NK-92 treated with Interleukin-12 subunit alpha and Interleukin-12 subunit beta, amount 100 ng/mL, for 24 hours (cell line): Measurements from ENCODE around the gene LGALS12.
A peak's percentile ranks its signal among the peaks of the same experiment; 100 is the strongest.
"Not testable (repeated sequence)": the region's sequence is repeated elsewhere in the genome, so short reads cannot be mapped to it uniquely, and the experiment has no call there.

Experiments used
- DNase-seq: peaks from one replicate; lab custom pipeline; 2025; lab: John Stamatoyannopoulos, UW

Gene LGALS12

GRCh38 chr11:63532799-63533475 is 27.1 kb downstream of the LGALS12 start:
- no peak for DNase-seq

DNA sequence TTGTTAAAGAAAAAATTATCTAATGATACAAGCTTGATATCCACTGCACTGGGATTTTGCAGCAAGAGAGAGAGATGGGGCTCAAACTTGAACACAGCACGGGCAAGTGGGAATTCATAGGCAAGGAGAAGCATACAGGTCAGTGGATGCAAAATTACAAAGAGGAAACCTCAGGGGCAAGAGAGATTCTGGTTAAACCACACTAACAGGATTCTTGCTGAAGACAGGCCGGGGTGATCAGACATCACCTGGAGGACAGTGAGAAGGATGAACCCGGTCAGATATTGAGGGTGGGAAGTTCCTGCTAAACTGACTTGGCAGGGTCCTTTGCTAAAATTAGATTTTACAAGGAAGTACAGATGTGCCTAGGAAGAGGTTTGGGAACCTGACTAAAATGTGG is 28.2 kb downstream of the LGALS12 start:
- no peak for DNase-seq

DNA sequence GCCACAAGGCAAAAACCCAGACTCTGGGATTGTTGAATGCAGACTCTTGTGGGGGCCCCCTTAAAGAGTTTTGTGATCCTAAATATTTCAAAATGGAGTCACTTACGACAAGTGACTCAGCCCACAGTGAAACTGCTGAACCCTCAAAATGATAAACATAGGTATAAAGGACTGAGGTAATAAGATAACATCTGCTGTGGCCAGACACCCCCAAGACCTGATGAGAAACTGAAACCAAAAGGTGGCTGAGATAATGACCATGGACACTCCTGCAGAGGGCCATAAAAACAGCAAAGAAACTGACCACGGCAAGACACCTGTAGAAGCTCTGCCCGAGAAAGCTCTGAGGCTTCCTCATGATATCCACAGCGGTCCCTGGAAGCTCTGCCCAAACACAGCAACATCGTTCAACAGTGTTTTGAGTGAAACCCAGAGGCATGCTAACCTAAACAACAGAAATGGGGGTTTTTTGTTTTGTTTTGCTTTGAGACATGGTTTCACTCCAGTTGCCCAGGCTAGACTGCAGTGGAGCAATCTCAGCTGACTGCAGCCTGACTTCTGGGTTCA is 29.1 kb downstream of the LGALS12 start:
- DNase-seq, result peak; percentile 27

GRCh38 chr11:63535734-63536133 is 29.9 kb downstream of the LGALS12 start:
- DNase-seq, result peak; percentile 62

DNA sequence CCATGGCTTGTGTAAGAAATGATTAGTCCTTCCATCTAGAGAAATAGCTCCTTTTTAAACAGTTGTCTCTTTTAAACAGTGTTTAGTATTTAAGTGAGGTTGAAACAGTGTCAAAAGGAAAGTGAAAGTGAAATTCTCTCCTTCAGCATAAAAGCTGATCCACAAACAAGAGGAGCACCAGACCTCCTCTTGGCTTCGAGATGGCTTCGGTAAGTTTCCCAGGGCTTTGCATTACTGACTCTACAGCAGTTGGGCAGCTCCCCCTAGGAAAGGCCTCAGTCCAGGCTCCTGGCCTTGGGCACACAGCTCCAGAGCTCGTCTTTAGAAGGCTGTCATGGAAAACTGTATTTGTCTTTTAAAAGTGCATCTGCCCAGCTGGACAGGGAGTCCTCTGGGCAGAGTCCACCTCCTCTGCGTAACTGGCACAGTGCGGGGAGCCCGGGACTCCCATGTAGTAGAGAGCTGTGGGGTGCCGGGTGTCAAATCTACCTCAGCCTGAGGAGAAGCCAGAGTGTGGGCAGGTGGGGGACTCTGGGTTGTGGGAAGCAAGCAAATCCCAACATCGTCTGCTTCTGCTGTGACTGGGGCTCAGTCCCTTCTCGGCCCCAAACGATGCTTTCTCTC is 30.9 kb downstream of the LGALS12 start, which contains the start of gene PLAAT4:
Gene PLAAT4, plus strand, starts transcription at position 140 of the 624 bp plus-strand sequence. Its CDS starts 61 bp downstream, at position 201.
- no peak for DNase-seq

GRCh38 chr11:63537293-63538101 is 31.6 kb downstream of the LGALS12 start:
- no peak for DNase-seq

DNA sequence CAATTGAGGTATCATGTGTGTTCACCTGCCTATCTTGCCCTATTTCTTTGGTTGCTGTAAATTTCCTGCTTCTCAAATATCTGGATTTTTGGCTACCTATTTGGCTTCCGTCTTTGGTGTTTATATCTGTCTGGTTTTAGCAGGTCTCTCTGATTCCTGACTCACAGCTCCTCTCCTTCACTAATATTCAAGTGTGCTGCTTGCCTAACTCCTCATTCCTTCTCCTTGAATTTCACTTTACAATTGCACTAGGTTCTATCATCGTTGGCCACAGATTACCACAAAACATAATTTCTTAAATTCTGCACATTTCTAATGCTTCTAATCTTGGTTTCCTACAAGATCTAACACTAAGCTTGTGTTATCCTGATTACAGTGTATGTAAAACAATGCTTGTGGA is 36.6 kb downstream of the LGALS12 start:
- DNase-seq, result not testable (repeated sequence)

GRCh38 chr11:63543711-63544110 is 37.8 kb downstream of the LGALS12 start:
- no peak for DNase-seq

DNA sequence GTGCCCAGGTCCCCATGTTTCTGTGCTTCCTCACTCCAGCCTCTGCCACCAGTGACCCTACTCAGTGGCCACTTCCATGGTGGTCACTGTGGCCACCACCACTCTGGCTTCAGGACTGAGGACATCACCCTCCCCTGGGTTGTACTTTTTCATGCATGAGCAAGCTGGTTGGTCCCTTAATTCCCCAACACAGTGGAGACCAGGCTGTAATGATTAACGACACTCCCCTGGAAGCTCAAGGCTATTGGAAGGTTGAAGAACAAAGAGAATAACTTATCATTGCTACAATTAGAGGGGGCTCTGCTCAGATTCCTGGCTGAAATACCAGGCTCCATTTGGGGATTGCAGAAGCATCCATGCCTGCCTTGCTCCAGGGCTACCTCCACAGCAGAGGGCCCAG is 41.2 kb downstream of the LGALS12 start:
- DNase-seq, result no peak

DNA sequence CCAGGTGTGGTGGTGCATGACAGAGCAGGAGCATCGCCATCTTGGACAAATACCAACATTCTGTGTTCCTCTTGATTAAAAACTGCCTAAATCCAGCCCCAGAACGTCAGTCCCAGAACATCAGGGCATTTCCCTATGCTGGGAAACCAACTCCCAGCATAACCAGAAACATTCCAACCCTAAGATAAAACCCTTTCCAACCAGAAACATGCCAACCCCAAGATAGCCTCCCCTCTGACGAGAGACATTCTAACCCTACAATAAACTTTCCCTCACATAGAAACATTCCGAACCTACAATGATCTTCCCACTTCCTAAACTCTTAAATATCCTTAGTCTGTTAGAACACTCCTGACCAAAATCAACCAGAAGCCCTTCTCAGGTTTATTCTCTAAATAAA is 42.3 kb downstream of the LGALS12 start:
- DNase-seq, result no peak

- DNase-seq, result no peak
These were observed 43.5 kb downstream of the LGALS12 start for GRCh38 chr11:63549411-63549810.

GRCh38 chr11:63550156-63550700 is 44.3 kb downstream of the LGALS12 start:
- DNase-seq, result not testable (repeated sequence)

- DNase-seq, result no peak
These were observed 45.4 kb downstream of the LGALS12 start for GRCh38 chr11:63551091-63551888.

DNA sequence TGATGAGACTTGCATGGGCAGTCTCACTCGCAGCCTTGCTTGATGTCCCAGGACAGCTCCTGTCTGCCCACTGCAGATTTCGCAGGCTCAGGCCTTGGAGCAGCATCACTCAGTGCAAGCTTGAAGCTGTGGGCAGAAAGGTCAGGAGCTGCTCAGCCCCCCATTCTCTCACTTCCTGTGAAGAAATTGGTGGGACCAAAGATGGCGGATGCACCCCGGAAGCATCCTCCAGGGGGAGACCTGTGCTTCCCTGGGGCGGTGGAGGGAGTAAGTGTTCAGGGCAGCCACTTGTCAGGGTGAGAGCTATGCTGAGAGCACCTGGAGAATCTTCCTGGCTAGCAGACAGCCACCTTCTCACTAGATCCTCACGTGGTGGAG is 46.0 kb downstream of the LGALS12 start:
- DNase-seq, result no peak

DNA sequence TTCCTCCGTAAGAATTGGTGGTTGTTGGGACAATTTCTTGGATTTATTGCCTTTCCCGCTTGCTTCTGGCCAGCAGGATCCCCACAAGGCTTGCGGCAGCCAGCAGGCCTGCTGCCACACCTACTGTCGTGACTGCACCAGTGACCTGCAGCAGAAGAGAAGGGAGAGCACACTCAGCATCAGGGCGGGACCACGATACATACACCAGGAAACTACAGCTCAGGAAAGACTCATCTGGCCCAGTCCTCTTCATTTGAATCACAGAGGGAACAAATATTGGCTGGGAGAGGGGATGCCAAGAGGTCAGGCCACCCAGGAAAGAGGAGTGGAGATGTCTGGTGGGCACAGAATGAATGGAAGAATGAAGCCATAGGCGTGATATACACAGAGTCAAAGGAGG is 47.0 kb downstream of the LGALS12 start:
- DNase-seq, result no peak

GRCh38 chr11:63553759-63554158 is 47.9 kb downstream of the LGALS12 start:
- peak; percentile 64 for DNase-seq

DNA sequence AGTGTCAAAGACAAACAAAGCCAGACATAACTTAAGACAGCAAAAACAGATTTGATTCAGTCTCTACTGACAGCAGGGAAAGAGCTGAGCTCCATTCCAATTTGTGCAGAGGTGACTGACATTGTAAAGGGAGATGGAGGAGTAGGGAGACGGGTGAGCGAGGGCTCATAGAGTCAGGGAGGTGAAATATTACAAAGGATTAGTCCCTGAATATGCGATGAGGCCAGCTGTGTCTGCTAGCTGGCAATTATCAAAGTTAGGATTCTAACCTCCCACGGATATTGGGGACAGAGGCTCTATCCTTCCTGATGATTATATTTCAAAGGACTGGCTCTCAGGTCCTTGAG is 49.0 kb downstream of the LGALS12 start:
- no peak for DNase-seq

DNA sequence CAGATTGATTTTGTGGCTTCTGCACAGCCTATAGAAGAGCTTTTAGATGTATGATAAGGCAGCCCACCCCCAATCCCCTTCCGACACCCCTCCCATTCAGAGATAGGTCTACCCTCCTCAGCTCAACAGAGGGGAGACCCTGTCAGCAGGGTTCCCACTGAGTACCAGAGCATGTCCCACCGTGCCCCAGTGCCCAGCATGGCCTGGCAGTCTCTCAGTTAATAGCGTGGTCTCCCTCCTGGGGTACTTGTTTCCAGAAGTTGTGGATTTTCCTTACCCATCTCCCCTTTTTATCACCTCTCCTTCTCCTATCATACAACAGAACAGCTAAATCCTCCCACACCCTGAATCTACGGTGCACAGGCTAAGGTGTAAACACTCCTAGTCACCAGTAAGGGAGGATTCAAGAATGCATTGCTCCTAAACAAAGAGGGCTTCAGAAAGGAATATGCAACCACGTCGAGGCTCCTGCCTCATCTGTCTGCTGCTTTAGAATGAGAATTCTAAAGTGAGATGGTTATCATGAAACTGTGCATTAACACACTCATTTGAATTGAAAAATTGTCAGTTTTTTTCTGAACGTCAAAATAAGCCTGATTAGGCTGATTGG is 50.6 kb downstream of the LGALS12 start:
- DNase-seq, result no peak

GRCh38 chr11:63557570-63557969 is 51.7 kb downstream of the LGALS12 start:
- no peak for DNase-seq

DNA sequence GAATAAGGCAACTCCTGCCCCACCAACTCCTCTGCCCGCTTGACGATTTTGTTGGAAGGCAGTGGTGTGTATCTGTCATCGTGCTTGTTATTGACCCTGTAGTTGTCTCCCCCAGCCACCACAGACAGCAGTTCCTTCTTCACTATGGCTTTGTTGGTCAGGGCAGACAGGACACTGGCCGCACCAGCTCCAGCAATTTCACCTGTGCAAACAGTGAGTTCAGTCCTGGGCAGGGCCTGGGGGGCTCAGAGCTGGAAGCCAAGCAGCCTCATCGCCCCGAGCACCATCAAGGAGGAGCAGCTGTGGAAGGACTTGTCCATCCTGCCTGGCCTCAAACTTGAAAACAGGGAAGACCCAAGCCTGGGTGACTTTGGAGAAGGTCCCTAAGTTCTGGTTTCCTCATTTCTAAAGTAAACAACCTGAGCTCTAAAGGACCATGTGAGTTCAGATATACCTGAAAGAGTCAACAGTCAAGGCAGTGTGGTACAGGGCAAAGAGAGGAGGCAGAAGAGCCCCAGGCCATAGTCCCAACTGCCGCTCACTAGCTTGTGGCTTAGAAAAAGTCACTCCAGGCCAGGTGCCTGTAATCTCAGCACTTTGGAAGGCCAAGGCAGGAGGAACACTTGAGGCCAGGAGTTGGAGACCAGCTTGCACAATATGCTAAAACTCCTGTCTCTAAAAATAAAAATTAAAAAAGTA is 52.7 kb downstream of the LGALS12 start:
- no peak for DNase-seq
